Endodermal cell (in vitro differentiated cells): ENCODE measurements around the gene PKD2. TPM values are rescaled to one million over a fixed set of nuclear protein-coding genes. Genes with fewer than 3 reads are reported as not detected.

ENCODE experiments used
- DNase-seq: peaks from one replicate; pipeline ENCODE4 v3.0.0-alpha.2; 2017
- H3K27ac ChIP-seq: 2 replicates; pipeline ENCODE4 v1.5.1; 2013; ENCODE audit warnings: mild to moderate bottlenecking, low read depth, low read length, moderate library complexity
- H3K27me3 ChIP-seq: 2 replicates; pipeline ENCODE4 v1.6.1; 2013; ENCODE audit warnings: mild to moderate bottlenecking, low read length, moderate library complexity; ENCODE audit not compliant: insufficient read depth, control insufficient read depth, poor library complexity, severe bottlenecking
- H3K36me3 ChIP-seq: 2 replicates; pipeline ENCODE4 v1.7.0; 2013; ENCODE audit warnings: mild to moderate bottlenecking, low read length, moderate library complexity; ENCODE audit not compliant: control insufficient read depth, insufficient read depth
- H3K4me1 ChIP-seq: one replicate; pipeline ENCODE4 v1.7.0; 2013; ENCODE audit warnings: low read length; ENCODE audit not compliant: control insufficient read depth, insufficient read depth
- H3K4me3 ChIP-seq: 2 replicates; pipeline ENCODE4 v1.5.1; 2013; ENCODE audit warnings: mild to moderate bottlenecking, low read length, moderate library complexity
- H3K9ac ChIP-seq: 2 replicates; pipeline ENCODE4 v1.6.1; 2013; ENCODE audit warnings: mild to moderate bottlenecking, low read length, moderate library complexity; ENCODE audit not compliant: poor library complexity, severe bottlenecking; ENCODE audit errors: extremely low read depth
- H3K9me3 ChIP-seq: 2 replicates; pipeline ENCODE4 v1.6.1; 2013; ENCODE audit warnings: mild to moderate bottlenecking, low read length, moderate library complexity; ENCODE audit not compliant: control insufficient read depth
- H3K27ac Mint-ChIP-seq: 2 replicates; pipeline ENCODE4 v1.8.0; 2020; ENCODE audit warnings: mixed read lengths
- H3K27me3 Mint-ChIP-seq: 2 replicates; pipeline ENCODE4 v1.8.0; 2021; ENCODE audit warnings: mild to moderate bottlenecking, mixed read lengths; ENCODE audit not compliant: insufficient read depth
- H3K36me3 Mint-ChIP-seq: 2 replicates; pipeline ENCODE4 v1.8.0; 2020; ENCODE audit warnings: low read depth, mixed read lengths
- H3K4me1 Mint-ChIP-seq: 2 replicates; pipeline ENCODE4 v1.8.0; 2020; ENCODE audit warnings: mixed read lengths
- H3K4me3 Mint-ChIP-seq: 2 replicates; pipeline ENCODE4 v1.8.0; 2020; ENCODE audit warnings: mild to moderate bottlenecking, moderate library complexity, mixed read lengths
- H3K9me3 Mint-ChIP-seq: 2 replicates; pipeline ENCODE4 v1.8.0; 2020; ENCODE audit warnings: mild to moderate bottlenecking, mixed read lengths
- WGBS, 2 experiments: methylation state at CpG; one replicate each; pipeline versions ENCODE4 v1.1.5 to v1.1.7; 2013; ENCODE audit warnings: missing lambda C conversion rate in 2 of 2, mixed read lengths in 1 of 2; ENCODE audit not compliant: insufficient coverage in 1 of 2, insufficient read length in 1 of 2; 5-methylcytosine and 5-hydroxymethylcytosine counted together
- total RNA-seq, 2 donors: library from RNA; stranded (reverse); fragmentation: NEBNext Ultra II Directional in 1 of 2; extraction: Animal tissue kit (Norgen Biotek cat#: 25700) in 1 of 2; gene quantifications; 2 replicates in 1 of 2; 3 replicates in 1 of 2; pipeline ENCODE4 v1.2.1, GENCODE V29; 2021
- TF ChIP-seq, protein P1 (sequence below): fragments of 200-600 bp; sonication (generic); conservative IDR thresholded peaks from 2 replicates; pipeline ENCODE4 v1.5.0; 2021; ENCODE audit warnings: antibody characterized with exemption, mild to moderate bottlenecking

PKD2 gene
- total RNA-seq, 2 donors from 2014 or later, result 31.4 to 34.2 TPM

- H3K27ac ChIP-seq, result no peak overlapping the region
- WGBS, 2 experiments, result 90 to 93% methylated on average over 7 to 10 of the region's 10 CpGs
- H3K4me1 ChIP-seq, result no peaks in the 10 kb centered on the region
- no peaks in the 10 kb centered on the region for H3K9me3 Mint-ChIP-seq
- H3K9me3 ChIP-seq, result no peaks in the 10 kb centered on the region
- no peak for DNase-seq
- H3K27ac Mint-ChIP-seq, result peak overlapping the region; percentile 22
- TF ChIP-seq, protein P1, sequence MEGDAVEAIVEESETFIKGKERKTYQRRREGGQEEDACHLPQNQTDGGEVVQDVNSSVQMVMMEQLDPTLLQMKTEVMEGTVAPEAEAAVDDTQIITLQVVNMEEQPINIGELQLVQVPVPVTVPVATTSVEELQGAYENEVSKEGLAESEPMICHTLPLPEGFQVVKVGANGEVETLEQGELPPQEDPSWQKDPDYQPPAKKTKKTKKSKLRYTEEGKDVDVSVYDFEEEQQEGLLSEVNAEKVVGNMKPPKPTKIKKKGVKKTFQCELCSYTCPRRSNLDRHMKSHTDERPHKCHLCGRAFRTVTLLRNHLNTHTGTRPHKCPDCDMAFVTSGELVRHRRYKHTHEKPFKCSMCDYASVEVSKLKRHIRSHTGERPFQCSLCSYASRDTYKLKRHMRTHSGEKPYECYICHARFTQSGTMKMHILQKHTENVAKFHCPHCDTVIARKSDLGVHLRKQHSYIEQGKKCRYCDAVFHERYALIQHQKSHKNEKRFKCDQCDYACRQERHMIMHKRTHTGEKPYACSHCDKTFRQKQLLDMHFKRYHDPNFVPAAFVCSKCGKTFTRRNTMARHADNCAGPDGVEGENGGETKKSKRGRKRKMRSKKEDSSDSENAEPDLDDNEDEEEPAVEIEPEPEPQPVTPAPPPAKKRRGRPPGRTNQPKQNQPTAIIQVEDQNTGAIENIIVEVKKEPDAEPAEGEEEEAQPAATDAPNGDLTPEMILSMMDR, result no peak
- no peak overlapping the region for H3K4me3 Mint-ChIP-seq
- peaks cover 16% of the 10 kb centered on the region for H3K4me1 Mint-ChIP-seq
- peaks cover 14% of the 10 kb centered on the region for H3K36me3 Mint-ChIP-seq
- no peaks in the 10 kb centered on the region for H3K27me3 Mint-ChIP-seq
- H3K9ac ChIP-seq, result no peak overlapping the region
- no peaks in the 10 kb centered on the region for H3K27me3 ChIP-seq
- H3K4me3 ChIP-seq, result no peak overlapping the region
- H3K36me3 ChIP-seq, result peaks cover 14% of the 10 kb centered on the region
These were observed 8.3 kb downstream of the PKD2 start for GRCh38 chr4:88015659-88016295.

- no peaks in the 10 kb centered on the region for H3K9me3 ChIP-seq
- Mint-ChIP-seq H3K36me3 (peaks cover 25% of the 10 kb centered on the region), H3K27me3 (no peaks in the 10 kb centered on the region), H3K4me3 (no peak overlapping the region), H3K9me3 (no peaks in the 10 kb centered on the region), H3K4me1 (peaks cover 15% of the 10 kb centered on the region), H3K27ac (no peak overlapping the region)
- H3K4me3 ChIP-seq, result no peak overlapping the region
- TF ChIP-seq, protein P1, result no peak
- no peak for DNase-seq
- WGBS, 2 experiments, result 95 to 100% methylated on average over 2 to 7 of the region's 7 CpGs
- H3K9ac ChIP-seq, result no peak overlapping the region
- H3K36me3 ChIP-seq, result peaks cover 28% of the 10 kb centered on the region
- H3K4me1 ChIP-seq, result no peaks in the 10 kb centered on the region
- H3K27ac ChIP-seq, result no peak overlapping the region
- no peaks in the 10 kb centered on the region for H3K27me3 ChIP-seq
These were observed 10.3 kb downstream of the PKD2 start for GRCh38 chr4:88017516-88018297.

GRCh38 chr4:88018466-88018865, 11.0 kb downstream of the PKD2 start:
- 94 to 98% methylated on average over 4 to 5 of the region's 5 CpGs for WGBS, 2 experiments
- Histone ChIP-seq H3K9me3 (no peaks in the 10 kb centered on the region), H3K4me1 (no peaks in the 10 kb centered on the region), H3K4me3 (no peak overlapping the region), H3K9ac (no peak overlapping the region), H3K36me3 (peaks cover 34% of the 10 kb centered on the region), H3K27ac (no peak overlapping the region), H3K27me3 (no peaks in the 10 kb centered on the region)
- Mint-ChIP-seq H3K27me3 (no peaks in the 10 kb centered on the region), H3K4me3 (no peak overlapping the region), H3K36me3 (peaks cover 30% of the 10 kb centered on the region), H3K27ac (no peak overlapping the region), H3K4me1 (peaks cover 8% of the 10 kb centered on the region), H3K9me3 (no peaks in the 10 kb centered on the region)
- TF ChIP-seq, protein P1, result no peak
- DNase-seq, result no peak
